PC-3 (cell line): ENCODE results near the gene NEURL1B. TPM values are rescaled to one million over a fixed set of nuclear protein-coding genes. Genes with fewer than 3 reads are reported as not detected.

Source experiments
- ATAC-seq: fragments of 200-7000 bp; cut with Tn5 transposase; 2 replicates; pipeline ENCODE4 v1.9.1; 2020; ENCODE audit warnings: mild to moderate bottlenecking, moderate library complexity
- BruUV-seq: library from RNA; stranded (reverse); fragments of 400-500 nt; replicated peaks from 2 replicates; lab custom pipeline; 2021; lab: Mats Ljungman, UMichigan
- CTCF ChIA-PET: fragments of 300-600 bp; sonication (Branson Sonifier 250); formaldehyde crosslinking; loops from one replicate; lab custom pipeline; 2022; ENCODE audit warnings: antibody characterized with exemption; lab: Charles Lee
- POLR2A ChIA-PET: fragments of 300-600 bp; sonication (Branson Sonifier 250); formaldehyde crosslinking; loops from one replicate; lab custom pipeline; 2022; ENCODE audit warnings: antibody characterized with exemption; ENCODE audit not compliant: unreplicated experiment; lab: Charles Lee
- DNase-seq: peaks from one replicate; pipeline ENCODE4 v3.0.0-alpha.2; 2015
- H2AFZ ChIP-seq: fragments of 300-600 bp; sonication (generic); 2 replicates; pipeline ENCODE4 v1.6.0; 2016; ENCODE audit warnings: antibody characterized with exemption, low read length
- H3F3A ChIP-seq: fragments of 300-600 bp; sonication (generic); one replicate; pipeline ENCODE4 v1.6.0; 2017; ENCODE audit warnings: antibody characterized with exemption, low read length, control low read depth, mild to moderate bottlenecking; ENCODE audit not compliant: unreplicated experiment
- H3K27ac ChIP-seq: fragments of 300-600 bp; sonication (generic); 2 replicates; pipeline ENCODE4 v1.5.1; 2016; ENCODE audit warnings: mild to moderate bottlenecking, low read length
- H3K27me3 ChIP-seq: fragments of 300-600 bp; sonication (generic); 2 replicates; pipeline ENCODE4 v1.6.1; 2016; ENCODE audit warnings: low read length, mixed read lengths
- H3K36me3 ChIP-seq: fragments of 300-600 bp; sonication (generic); 2 replicates; pipeline ENCODE4 v1.6.1; 2016; ENCODE audit warnings: low read depth, mixed run types, low read length, mixed read lengths
- H3K4me1 ChIP-seq: fragments of 300-600 bp; sonication (generic); 2 replicates; pipeline ENCODE4 v1.5.1; 2016; ENCODE audit warnings: low read length; ENCODE audit not compliant: insufficient read depth
- H3K4me2 ChIP-seq: fragments of 300-600 bp; sonication (generic); 2 replicates; pipeline ENCODE4 v1.6.0; 2016; ENCODE audit warnings: low read length
- H3K4me3 ChIP-seq: fragments of 300-600 bp; sonication (generic); 2 replicates; pipeline ENCODE4 v1.5.1; 2016; ENCODE audit warnings: mild to moderate bottlenecking, low read length, mixed read lengths
- H3K79me2 ChIP-seq: fragments of 300-600 bp; sonication (generic); 2 replicates; pipeline ENCODE4 v1.6.1; 2017; ENCODE audit warnings: low read length, mixed read lengths
- H3K9ac ChIP-seq: fragments of 300-600 bp; sonication (generic); 2 replicates; pipeline ENCODE4 v1.6.0; 2016; ENCODE audit warnings: mild to moderate bottlenecking, low read length
- H3K9me2 ChIP-seq: fragments of 300-600 bp; sonication (generic); replicated peaks from 2 replicates; pipeline ENCODE4 v1.6.1; 2016; ENCODE audit warnings: mixed run types, low read length, mixed read lengths
- H3K9me3 ChIP-seq: fragments of 300-600 bp; sonication (generic); 2 replicates; pipeline ENCODE4 v1.6.1; 2016; ENCODE audit warnings: low read length, mixed read lengths
- H4K20me1 ChIP-seq: fragments of 300-600 bp; sonication (generic); 2 replicates; pipeline ENCODE4 v1.6.1; 2016; ENCODE audit warnings: low read length, mixed read lengths
- CTCF ChIP-seq: fragments of 300-600 bp; sonication (generic); conservative IDR thresholded peaks from 2 replicates; pipeline ENCODE4 v1.5.1; 2017; ENCODE audit warnings: antibody characterized with exemption, low read depth, mild to moderate bottlenecking, low read length
- EZH2 ChIP-seq: fragments of 300-600 bp; sonication (generic); IDR thresholded peaks from one replicate; pipeline ENCODE4 v1.6.1; 2017; ENCODE audit warnings: antibody characterized with exemption, mild to moderate bottlenecking, low read length; ENCODE audit not compliant: unreplicated experiment
- EZH2phosphoT487 ChIP-seq: fragments of 300-600 bp; sonication (generic); IDR thresholded peaks from 2 replicates; pipeline ENCODE4 v1.6.1; 2018; ENCODE audit warnings: mild to moderate bottlenecking, antibody characterized with exemption, low read length, borderline replicate concordance
- intact Hi-C: fragments of 100-400 bp; cut with micrococcal nuclease; formaldehyde crosslinking; loops from 2 replicates; pipeline ENCODE4 v1.9.0; 2023
- total RNA-seq: library from RNA; depleted of rRNA; stranded (reverse); fragments of >200 nt; gene quantifications from 2 replicates; pipeline ENCODE4 v1.2.3, GENCODE V29; 2014

The NEURL1B gene
- total RNA-seq, 1 experiment from 2014 or later, result 0.95 TPM

DNA sequence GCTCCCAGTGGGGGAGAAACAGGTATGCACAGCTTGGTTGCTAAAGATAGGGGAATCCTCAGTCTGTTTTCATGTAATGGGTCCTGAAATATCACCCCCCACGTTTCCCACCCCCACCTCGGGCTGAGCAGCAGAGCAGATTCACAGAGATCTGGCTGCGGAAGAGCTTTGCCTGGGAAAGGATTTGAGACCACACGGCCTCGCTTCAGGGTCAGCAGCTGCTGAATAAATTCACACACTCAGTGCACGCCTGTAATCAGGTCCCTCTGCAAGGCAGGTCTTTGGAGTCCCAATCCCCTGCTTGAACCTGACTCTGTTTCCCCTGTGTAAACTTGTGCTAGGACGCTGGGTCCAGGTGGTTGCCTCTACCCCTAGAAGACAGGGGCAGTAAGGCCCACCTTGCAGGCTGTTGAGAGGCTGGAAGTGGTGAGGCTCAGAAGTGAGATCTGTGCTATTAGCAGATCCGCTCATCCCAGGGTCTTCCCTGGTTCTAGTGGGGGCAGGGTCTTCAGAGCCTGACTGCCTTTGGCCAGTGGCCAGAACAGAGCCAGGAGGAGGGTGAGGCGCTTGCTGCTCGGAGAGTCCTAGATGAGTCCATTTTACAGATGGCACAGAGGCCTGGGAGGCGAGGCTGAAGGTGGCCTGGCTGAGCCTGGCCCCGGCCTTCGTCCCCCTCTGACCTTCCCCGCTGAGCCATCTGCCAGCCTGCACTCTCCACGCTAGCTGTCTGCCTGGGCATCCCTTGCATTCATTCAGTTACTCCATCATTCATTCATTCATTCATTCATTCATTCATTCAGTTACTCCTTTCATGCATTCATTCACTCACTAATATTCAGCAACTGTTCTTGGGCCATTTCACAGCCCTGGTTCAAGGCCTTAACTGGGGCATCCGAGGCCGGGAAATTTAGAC is 16.7 kb upstream of the NEURL1B start:
- Histone ChIP-seq H3K27me3 (peaks cover 52% of the 10 kb centered on the region), H3F3A (no peaks in the 10 kb centered on the region), H2AFZ (no peak overlapping the region), H3K79me2 (no peaks in the 10 kb centered on the region), H3K9me2 (no peaks in the 10 kb centered on the region), H4K20me1 (no peaks in the 10 kb centered on the region), H3K9me3 (no peaks in the 10 kb centered on the region), H3K9ac (no peak overlapping the region), H3K4me1 (no peaks in the 10 kb centered on the region), H3K27ac (no peak overlapping the region), H3K4me2 (no peak overlapping the region), H3K4me3 (no peak overlapping the region), H3K36me3 (no peaks in the 10 kb centered on the region)
- no peak for ATAC-seq
- intact Hi-C loops, result no loop called here
- ChIA-PET CTCF (no interaction called here), POLR2A (no interaction called here)
- BruUV-seq, result no TSS peak
- no peak for DNase-seq
- TF ChIP-seq CTCF (no peak), EZH2 (no peak), EZH2phosphoT487 (no peak)

- POLR2A ChIA-PET, result no interaction called here
- ATAC-seq (no peak), DNase-seq (no peak)
- no peaks in the 10 kb centered on the region for H3K36me3 ChIP-seq
- H3K4me3 ChIP-seq, result no peak overlapping the region
- H4K20me1 ChIP-seq, result no peaks in the 10 kb centered on the region
- no peak overlapping the region for H3K27ac ChIP-seq
- intact Hi-C loops, result no loop called here
- H3F3A ChIP-seq, result no peaks in the 10 kb centered on the region
- no TSS peak for BruUV-seq
- H3K9me3 ChIP-seq, result no peaks in the 10 kb centered on the region
- H2AFZ ChIP-seq, result no peak overlapping the region
- CTCF ChIA-PET, result no interaction called here
- no peaks in the 10 kb centered on the region for H3K79me2 ChIP-seq
- no peaks in the 10 kb centered on the region for H3K9me2 ChIP-seq
- H3K27me3 ChIP-seq, result peaks cover 49% of the 10 kb centered on the region
- no peak overlapping the region for H3K9ac ChIP-seq
- no peaks in the 10 kb centered on the region for H3K4me1 ChIP-seq
- TF ChIP-seq EZH2, result no peak
- no peak for TF ChIP-seq CTCF
- TF ChIP-seq EZH2phosphoT487, result no peak
- H3K4me2 ChIP-seq, result no peak overlapping the region
These were observed 15.8 kb upstream of the NEURL1B start for GRCh38 chr5:172624996-172625964.
